Effector memory CD4-positive, alpha-beta T cell (primary cell): Measurements from ENCODE around the gene ZNF804B.

Source experiments
- DNase-seq, 3 donors: peaks; one replicate each; pipeline ENCODE4 v3.0.0-alpha.2; 2020
- H3K27ac ChIP-seq: 2 replicates; pipeline ENCODE4 v1.7.0; 2013; ENCODE audit warnings: mild to moderate bottlenecking, low read length, moderate library complexity; ENCODE audit not compliant: insufficient read depth, poor library complexity, severe bottlenecking
- H3K27me3 ChIP-seq: replicated peaks from 2 replicates; pipeline ENCODE4 v1.7.0; 2013; ENCODE audit warnings: mild to moderate bottlenecking, low read length; ENCODE audit not compliant: insufficient read depth, control insufficient read depth, poor library complexity, severe bottlenecking
- H3K36me3 ChIP-seq: 2 replicates; pipeline ENCODE4 v1.7.0; 2013; ENCODE audit warnings: mild to moderate bottlenecking, low read length, moderate library complexity; ENCODE audit not compliant: control insufficient read depth, insufficient read depth
- H3K4me1 ChIP-seq: 2 replicates; pipeline ENCODE4 v1.7.0; 2013; ENCODE audit warnings: low read length, mild to moderate bottlenecking; ENCODE audit not compliant: control insufficient read depth, insufficient read depth, poor library complexity, severe bottlenecking
- H3K4me3 ChIP-seq: 2 replicates; pipeline ENCODE4 v1.7.0; 2013; ENCODE audit warnings: low read length, low read depth, mild to moderate bottlenecking; ENCODE audit not compliant: insufficient read depth, poor library complexity, severe bottlenecking
- H3K9me3 ChIP-seq: 2 replicates; pipeline ENCODE4 v1.7.0; 2013; ENCODE audit warnings: mild to moderate bottlenecking, low read length, moderate library complexity; ENCODE audit not compliant: control insufficient read depth

ZNF804B gene

GRCh38 chr7:89104748-89105685 lies 345.5 kb downstream of the ZNF804B start:
- no peak overlapping the region for H3K27ac ChIP-seq

GRCh38 chr7:89123871-89124270 lies 364.4 kb downstream of the ZNF804B start:
- Histone ChIP-seq H3K27me3 (no peaks in the 10 kb centered on the region), H3K9me3 (no peaks in the 10 kb centered on the region), H3K4me1 (no peaks in the 10 kb centered on the region), H3K36me3 (no peaks in the 10 kb centered on the region), H3K4me3 (no peak overlapping the region), H3K27ac (no peak overlapping the region)
- DNase-seq, result no peak

More at GRCh38 chr7:89104748-89105685, 345.5 kb downstream of the ZNF804B start:
- Histone ChIP-seq H3K4me1 (no peaks in the 10 kb centered on the region), H3K4me3 (no peak overlapping the region), H3K36me3 (no peaks in the 10 kb centered on the region), H3K9me3 (no peaks in the 10 kb centered on the region), H3K27me3 (no peaks in the 10 kb centered on the region)
- no peak for DNase-seq

DNA sequence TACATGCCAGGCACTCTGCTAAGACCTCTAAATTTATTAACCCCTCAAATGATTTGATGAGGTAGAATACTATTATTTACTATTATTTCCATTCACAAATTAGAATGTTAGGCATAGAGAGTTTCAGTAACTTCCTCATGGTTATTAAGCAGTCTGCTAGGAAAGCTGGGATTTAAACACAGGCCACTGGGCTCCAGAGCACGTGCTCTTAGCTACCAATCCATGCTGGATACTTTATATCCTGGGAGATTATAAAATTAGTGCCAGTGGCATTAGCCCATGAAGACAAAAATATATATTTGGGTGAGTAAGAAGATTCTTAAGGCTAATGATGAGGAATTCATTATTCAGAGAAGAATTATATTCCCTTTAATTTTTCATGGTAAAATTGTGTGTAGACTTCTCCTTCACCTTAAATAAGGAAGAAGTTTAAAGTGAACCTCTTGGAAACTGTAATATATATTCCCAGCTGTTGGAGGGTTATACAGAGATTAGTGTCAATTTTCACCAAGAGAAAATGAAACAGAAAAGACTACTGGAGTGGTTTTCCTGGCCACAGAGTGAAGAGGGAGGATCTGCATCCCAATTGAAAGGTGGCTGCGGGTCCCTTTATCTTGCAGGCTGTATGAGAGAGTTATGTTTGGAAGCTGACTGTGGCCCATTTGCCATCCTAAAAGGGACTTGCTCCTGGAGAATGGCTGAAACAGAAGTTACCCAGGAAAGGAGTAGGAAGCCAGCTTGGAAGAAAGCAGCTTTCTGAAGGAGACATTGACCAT lies 370.3 kb downstream of the ZNF804B start:
- no peaks in the 10 kb centered on the region for H3K9me3 ChIP-seq
- no peak overlapping the region for H3K27ac ChIP-seq
- no peak for DNase-seq
- no peaks in the 10 kb centered on the region for H3K4me1 ChIP-seq
- H3K4me3 ChIP-seq, result no peak overlapping the region
- no peaks in the 10 kb centered on the region for H3K27me3 ChIP-seq
- no peaks in the 10 kb centered on the region for H3K36me3 ChIP-seq

GRCh38 chr7:89133357-89133756 lies 373.9 kb downstream of the ZNF804B start:
- Histone ChIP-seq H3K27ac (no peak overlapping the region), H3K4me1 (no peaks in the 10 kb centered on the region), H3K9me3 (no peaks in the 10 kb centered on the region), H3K27me3 (no peaks in the 10 kb centered on the region), H3K4me3 (no peak overlapping the region), H3K36me3 (no peaks in the 10 kb centered on the region)
- no peak for DNase-seq

DNA sequence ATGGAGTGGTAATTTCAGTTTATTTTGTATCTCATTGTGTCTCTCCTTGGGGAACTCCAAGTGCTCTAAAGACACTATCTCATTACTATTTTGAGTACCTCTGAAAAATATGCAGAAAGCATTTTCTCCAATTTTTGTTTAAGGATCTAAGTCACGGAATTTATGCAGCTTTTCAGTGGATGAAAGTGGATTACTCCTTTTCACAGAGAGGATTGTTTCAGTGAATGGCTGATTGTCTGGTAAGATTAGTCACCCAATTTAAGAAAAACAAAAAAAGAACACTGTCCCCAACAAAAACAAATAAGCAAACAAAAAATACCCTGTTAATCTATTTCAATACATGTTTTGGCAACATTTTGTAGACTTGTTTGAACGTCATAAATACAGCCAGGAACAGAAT lies 374.3 kb downstream of the ZNF804B start:
- Histone ChIP-seq H3K9me3 (no peaks in the 10 kb centered on the region), H3K36me3 (no peaks in the 10 kb centered on the region), H3K4me3 (no peak overlapping the region), H3K27me3 (no peaks in the 10 kb centered on the region), H3K27ac (no peak overlapping the region), H3K4me1 (no peaks in the 10 kb centered on the region)
- no peak for DNase-seq

DNA sequence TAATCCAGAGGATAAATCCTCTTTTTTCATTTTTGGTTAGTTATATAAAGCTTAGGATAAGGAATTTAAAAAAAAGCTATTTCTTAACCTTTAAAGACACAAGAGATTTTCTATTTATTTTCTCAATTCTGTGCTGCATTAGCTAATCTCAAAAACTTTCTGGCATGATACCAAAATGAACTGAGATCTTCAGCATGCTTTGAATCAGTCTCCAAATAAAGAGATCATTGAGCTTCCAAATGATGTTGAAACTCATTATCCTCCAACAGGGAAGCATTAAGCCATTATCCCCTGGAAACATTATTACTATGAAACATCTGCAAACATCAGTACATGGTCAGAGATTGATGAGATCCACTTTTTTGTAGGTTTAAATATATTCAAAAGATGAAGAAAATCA lies 386.3 kb downstream of the ZNF804B start:
- H3K4me1 ChIP-seq, result no peaks in the 10 kb centered on the region
- no peaks in the 10 kb centered on the region for H3K36me3 ChIP-seq
- no peaks in the 10 kb centered on the region for H3K27me3 ChIP-seq
- no peak overlapping the region for H3K27ac ChIP-seq
- H3K9me3 ChIP-seq, result no peaks in the 10 kb centered on the region
- no peak for DNase-seq
- no peak overlapping the region for H3K4me3 ChIP-seq

DNA sequence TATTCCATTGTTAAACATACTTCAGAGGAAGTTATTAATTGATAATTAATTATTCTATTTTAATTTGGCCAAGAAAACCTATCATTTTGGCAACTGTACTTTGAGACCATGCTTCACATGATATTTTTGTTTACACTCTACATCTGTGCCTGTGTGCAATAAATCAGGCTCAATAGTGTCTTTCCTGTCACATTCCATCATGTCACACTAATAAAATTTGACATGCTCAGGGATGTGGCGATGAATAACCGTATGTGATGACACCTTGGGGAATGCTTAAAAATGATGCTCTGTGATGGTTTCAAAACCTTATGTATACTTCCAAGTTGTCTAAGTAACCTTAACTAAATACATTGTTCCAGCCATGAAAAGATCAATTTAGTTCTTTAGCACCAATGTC lies 400.6 kb downstream of the ZNF804B start:
- no peaks in the 10 kb centered on the region for H3K4me1 ChIP-seq
- no peaks in the 10 kb centered on the region for H3K36me3 ChIP-seq
- H3K27me3 ChIP-seq, result no peaks in the 10 kb centered on the region
- no peak overlapping the region for H3K27ac ChIP-seq
- no peaks in the 10 kb centered on the region for H3K9me3 ChIP-seq
- DNase-seq, result no peak
- no peak overlapping the region for H3K4me3 ChIP-seq

- H3K27ac ChIP-seq, result no peak overlapping the region
- no peak overlapping the region for H3K4me3 ChIP-seq
- H3K27me3 ChIP-seq, result no peaks in the 10 kb centered on the region
- no peak for DNase-seq
- H3K9me3 ChIP-seq, result no peaks in the 10 kb centered on the region
- H3K36me3 ChIP-seq, result no peaks in the 10 kb centered on the region
- no peaks in the 10 kb centered on the region for H3K4me1 ChIP-seq
Observed at GRCh38 chr7:89165421-89165820, 405.9 kb downstream of the ZNF804B start.

GRCh38 chr7:89170628-89171027 lies 411.1 kb downstream of the ZNF804B start:
- no peak overlapping the region for H3K27ac ChIP-seq
- no peaks in the 10 kb centered on the region for H3K27me3 ChIP-seq
- no peaks in the 10 kb centered on the region for H3K36me3 ChIP-seq
- no peaks in the 10 kb centered on the region for H3K4me1 ChIP-seq
- H3K4me3 ChIP-seq, result no peak overlapping the region
- no peaks in the 10 kb centered on the region for H3K9me3 ChIP-seq
- no peak for DNase-seq

DNA sequence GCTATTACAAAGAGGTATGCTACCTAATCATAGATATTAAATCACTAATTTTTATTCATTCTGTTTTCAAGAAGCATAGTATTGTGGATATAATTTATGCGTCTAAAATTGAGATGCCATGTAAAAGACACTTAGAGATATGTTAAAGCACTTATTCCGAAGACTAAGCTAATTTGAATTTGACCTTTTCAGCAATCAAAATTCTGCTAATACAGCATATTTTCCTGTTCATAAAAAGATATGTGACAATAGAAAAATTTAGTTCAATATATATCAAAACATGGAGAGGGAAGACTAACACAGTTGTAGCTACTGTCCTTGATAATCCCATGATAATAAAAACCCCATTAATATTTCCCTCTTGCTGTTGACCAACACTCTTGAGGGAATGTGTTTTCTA lies 422.6 kb downstream of the ZNF804B start:
- Histone ChIP-seq H3K9me3 (no peaks in the 10 kb centered on the region), H3K27me3 (no peaks in the 10 kb centered on the region), H3K27ac (no peak overlapping the region), H3K4me3 (no peak overlapping the region), H3K4me1 (no peaks in the 10 kb centered on the region), H3K36me3 (no peaks in the 10 kb centered on the region)
- DNase-seq, result no peak
